Measurements from ENCODE around the gene PRR35.

- TF ChIP-seq CTCF (IDR thresholded peaks at IDR 0.05; ENCODE audit: poor library complexity, severe bottlenecking) = no peak
- TF ChIP-seq RAD21 (conservative IDR thresholded peaks at IDR 0.05) = no peak
- TF ChIP-seq EZH2 (IDR thresholded peaks at IDR 0.05; ENCODE audit: borderline replicate concordance, insufficient read depth, low read length, poor library complexity, severe bottlenecking) = no peak
- no peak for TF ChIP-seq MXI1 (conservative IDR thresholded peaks at IDR 0.05; ENCODE audit: poor library complexity, severe bottlenecking)
- no peak for TF ChIP-seq POLR2AphosphoS5 (IDR thresholded peaks at IDR 0.05)
- TF ChIP-seq EP300 (conservative IDR thresholded peaks at IDR 0.05; ENCODE audit: poor library complexity, severe bottlenecking) = no peak
These were observed 49.1 kb downstream of the PRR35 start for GRCh38 chr16:609316-609715.
